Measurements from ENCODE around the gene CNPY3. TPM values are rescaled to one million over a fixed set of nuclear protein-coding genes. Genes with fewer than 3 reads are reported as not detected.

CNPY3 gene
- total and polyA plus RNA-seq, 8 donors, result 2.2 to 45.5 (median 28.1) TPM

- 0% methylated on average over 5 to 28 of the region's 28 CpGs for WGBS, 5 donors
- intact Hi-C loops (cut with DNase I; ENCODE audit: low total_unique reads), result no loop called here
- peak overlapping the region; percentile 86 to 94 (median 92) for H3K27ac ChIP-seq
- H3K4me1 ChIP-seq, result peaks cover 22 to 51% (median 40%) of the 10 kb centered on the region in 4 donors
- peak overlapping the region; percentile 80 to 97 (median 89) for H3K4me3 ChIP-seq
- no peaks in the 10 kb centered on the region for H3K27me3 ChIP-seq
- H3K9me3 ChIP-seq, result no peaks in the 10 kb centered on the region
- peaks cover 0 to 11% (median 7%) of the 10 kb centered on the region in 4 donors for H3K36me3 ChIP-seq
- TF ChIP-seq POLR2A (IDR thresholded peaks at IDR 0.05) (no peak), EP300 (IDR thresholded peaks at IDR 0.05) (no peak), POLR2AphosphoS5 (IDR thresholded peaks at IDR 0.05) (no peak)
- TF ChIP-seq, protein P1, sequence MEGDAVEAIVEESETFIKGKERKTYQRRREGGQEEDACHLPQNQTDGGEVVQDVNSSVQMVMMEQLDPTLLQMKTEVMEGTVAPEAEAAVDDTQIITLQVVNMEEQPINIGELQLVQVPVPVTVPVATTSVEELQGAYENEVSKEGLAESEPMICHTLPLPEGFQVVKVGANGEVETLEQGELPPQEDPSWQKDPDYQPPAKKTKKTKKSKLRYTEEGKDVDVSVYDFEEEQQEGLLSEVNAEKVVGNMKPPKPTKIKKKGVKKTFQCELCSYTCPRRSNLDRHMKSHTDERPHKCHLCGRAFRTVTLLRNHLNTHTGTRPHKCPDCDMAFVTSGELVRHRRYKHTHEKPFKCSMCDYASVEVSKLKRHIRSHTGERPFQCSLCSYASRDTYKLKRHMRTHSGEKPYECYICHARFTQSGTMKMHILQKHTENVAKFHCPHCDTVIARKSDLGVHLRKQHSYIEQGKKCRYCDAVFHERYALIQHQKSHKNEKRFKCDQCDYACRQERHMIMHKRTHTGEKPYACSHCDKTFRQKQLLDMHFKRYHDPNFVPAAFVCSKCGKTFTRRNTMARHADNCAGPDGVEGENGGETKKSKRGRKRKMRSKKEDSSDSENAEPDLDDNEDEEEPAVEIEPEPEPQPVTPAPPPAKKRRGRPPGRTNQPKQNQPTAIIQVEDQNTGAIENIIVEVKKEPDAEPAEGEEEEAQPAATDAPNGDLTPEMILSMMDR (IDR thresholded peaks at IDR 0.05), result no peak
- DNase-seq, result peak in 1 of 2 donors; percentile 55
Observed at GRCh38 chr6:42978487-42978838, 49.2 kb downstream of the CNPY3 start.

- WGBS, 5 donors, result 0 to 1% (median 0%) methylated on average over 22 to 59 of the region's 59 CpGs
- no peaks in the 10 kb centered on the region for H3K9me3 ChIP-seq
- intact Hi-C loops (cut with DNase I; ENCODE audit: low total_unique reads), result no loop called here
- peaks cover 22 to 56% (median 45%) of the 10 kb centered on the region in 4 donors for H3K4me1 ChIP-seq
- H3K36me3 ChIP-seq, result peaks cover 0 to 8% (median 2%) of the 10 kb centered on the region in 4 donors
- peak; percentile 89 to 95 for DNase-seq
- peak within 1 kb of the TSS; percentile 80 to 97 (median 89) for H3K4me3 ChIP-seq
- TF ChIP-seq POLR2A (IDR thresholded peaks at IDR 0.05), result peak in 1 of 4 donors; percentile 61
- peak; percentile 14 to 86 (median 80) for TF ChIP-seq POLR2AphosphoS5 (IDR thresholded peaks at IDR 0.05)
- TF ChIP-seq, protein P1 (IDR thresholded peaks at IDR 0.05), result no peak
- TF ChIP-seq EP300 (IDR thresholded peaks at IDR 0.05), result no peak
- H3K27ac ChIP-seq, result peak within 1 kb of the TSS; percentile 86 to 94 (median 92)
- no peaks in the 10 kb centered on the region for H3K27me3 ChIP-seq
Observed at GRCh38 chr6:42978839-42979522, 49.7 kb downstream of the CNPY3 start, which contains the start of gene PEX6. PEX6 (minus strand) TSS chr6:42979181; CDS start chr6:42979150, 31 bp downstream.

- 42 to 48% (median 45%) methylated on average over 9 of the region's 9 CpGs for WGBS, 5 donors
- intact Hi-C loops (cut with DNase I; ENCODE audit: low total_unique reads), result no loop called here
Observed at GRCh38 chr6:42979523-42980177, 50.4 kb downstream of the CNPY3 start.

DNA sequence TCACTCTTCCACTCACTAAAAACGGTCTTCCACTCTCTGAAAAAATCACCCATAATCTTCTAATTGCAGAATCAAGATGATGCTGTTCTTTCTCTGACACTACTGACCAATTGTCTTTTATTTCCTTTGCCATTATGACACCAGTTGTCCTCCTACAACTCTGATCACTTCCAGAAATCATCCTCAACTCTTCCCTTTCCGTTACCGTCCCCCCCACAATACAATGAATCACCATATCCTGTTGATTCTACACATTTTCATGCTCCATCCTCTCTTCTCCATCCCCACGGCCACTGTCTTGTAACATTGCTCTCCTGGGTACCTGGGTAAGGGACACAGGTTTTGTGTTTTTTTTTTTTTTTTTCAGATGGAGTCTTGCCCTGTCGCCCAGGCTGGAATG, 52.6 kb downstream of the CNPY3 start:
- H3K27me3 ChIP-seq, result no peaks in the 10 kb centered on the region
- H3K27ac ChIP-seq, result no peak overlapping the region
- H3K36me3 ChIP-seq, result no peaks in the 10 kb centered on the region
- no peak for DNase-seq
- H3K9me3 ChIP-seq, result no peaks in the 10 kb centered on the region
- intact Hi-C loops (cut with DNase I; ENCODE audit: low total_unique reads), result no loop called here
- TF ChIP-seq POLR2A (IDR thresholded peaks at IDR 0.05) (no peak), EP300 (IDR thresholded peaks at IDR 0.05) (no peak)
- peaks cover 34 to 58% (median 56%) of the 10 kb centered on the region in 4 donors for H3K4me1 ChIP-seq
- no peak overlapping the region for H3K4me3 ChIP-seq
- 87 to 92% (median 90%) methylated on average over 5 of the region's 5 CpGs for WGBS, 5 donors

More at GRCh38 chr6:42979523-42980177, 50.4 kb downstream of the CNPY3 start:
- Histone ChIP-seq H3K27me3 (no peaks in the 10 kb centered on the region), H3K4me1 (peaks cover 22 to 56% (median 46%) of the 10 kb centered on the region in 4 donors), H3K36me3 (peaks cover 0 to 3% (median 0%) of the 10 kb centered on the region in 4 donors), H3K27ac (peak overlapping the region; percentile 86 to 94 (median 92)), H3K4me3 (peak overlapping the region; percentile 80 to 97 (median 89)), H3K9me3 (no peaks in the 10 kb centered on the region)
- no peak for TF ChIP-seq EP300 (IDR thresholded peaks at IDR 0.05)
- TF ChIP-seq, protein P1 (IDR thresholded peaks at IDR 0.05), result no peak
- TF ChIP-seq POLR2A (IDR thresholded peaks at IDR 0.05), result no peak
- TF ChIP-seq POLR2AphosphoS5 (IDR thresholded peaks at IDR 0.05), result no peak
- no peak for DNase-seq

Data from stomach (tissue), 9 donors.